SK-N-SH (cell line): ENCODE results near the gene OXCT1. TPM values are rescaled to one million over a fixed set of nuclear protein-coding genes. Genes with fewer than 3 reads are reported as not detected.

Source experiments
- CTCF ChIA-PET: fragments of 300-600, 350-600 bp; formaldehyde crosslinking; extraction: SDS; loops from one replicate; lab custom pipeline; 2021; lab: Yijun Ruan, JAX
- POLR2A ChIA-PET: fragments of 350-600 bp; sonication (Branson Sonifier 250); formaldehyde crosslinking; extraction: SDS; loops from one replicate; lab custom pipeline; 2020; ENCODE audit warnings: antibody characterized with exemption, inconsistent platforms; lab: Yijun Ruan, JAX
- DNase-seq: peaks from one replicate; pipeline ENCODE4 v3.0.0; 2012
- H2AFZ ChIP-seq: fragments of 200-600 bp; sonication (generic); 2 replicates; pipeline ENCODE4 v1.8.1; 2016; ENCODE audit warnings: antibody characterized with exemption, mild to moderate bottlenecking, low read depth
- H3F3A ChIP-seq: fragments of 200-600 bp; sonication (generic); replicated peaks from 2 replicates; pipeline ENCODE3; 2016; ENCODE audit warnings: antibody characterized with exemption, mild to moderate bottlenecking; ENCODE audit not compliant: insufficient read depth
- H3K27ac ChIP-seq, 2 experiments: fragments of 200-500 bp in 1 of 2; fragments of 200-600 bp in 1 of 2; sonication (Bioruptor generic) in 1 of 2; sonication (generic), shearing (Covaris generic) in 1 of 2; 2 replicates each; pipeline versions ENCODE4 v1.5.1 to v1.6.1; 2014 to 2016; ENCODE audit warnings: low read depth in 2 of 2, inconsistent platforms in 1 of 2, low read length in 1 of 2, mild to moderate bottlenecking in 1 of 2, mixed read lengths in 1 of 2
- H3K27me3 ChIP-seq: fragments of 200-600 bp; sonication (generic), shearing (Covaris generic); 2 replicates; pipeline ENCODE4 v1.6.1; 2016; ENCODE audit warnings: mixed run types; ENCODE audit not compliant: insufficient read depth
- H3K36me3 ChIP-seq, 2 experiments: fragments of 200-500 bp in 1 of 2; fragments of 200-600 bp in 1 of 2; sonication (Bioruptor generic) in 1 of 2; sonication (generic) in 1 of 2; replicated peaks in 1 of 2; 2 replicates each; pipeline versions ENCODE3 to v1.5.1; 2014 to 2016; ENCODE audit warnings: low read length in 1 of 2, mild to moderate bottlenecking in 1 of 2; ENCODE audit not compliant: insufficient read depth in 2 of 2, control insufficient read depth in 1 of 2
- H3K4me1 ChIP-seq, 2 experiments: fragments of 200-500 bp in 1 of 2; fragments of 200-600 bp in 1 of 2; sonication (Bioruptor generic) in 1 of 2; sonication (generic), shearing (Covaris generic) in 1 of 2; 2 replicates each; pipeline versions ENCODE4 v1.5.1 to v1.6.1; 2014 to 2016; ENCODE audit warnings: low read depth in 1 of 2, low read length in 1 of 2, mixed run types in 1 of 2; ENCODE audit not compliant: insufficient read depth in 2 of 2, control insufficient read depth in 1 of 2
- H3K4me2 ChIP-seq: fragments of 200-600 bp; sonication (generic), shearing (Covaris generic); 2 replicates; pipeline ENCODE4 v1.6.1; 2017; ENCODE audit warnings: mixed run types
- H3K4me3 ChIP-seq, 2 experiments: fragments of 200-500 bp in 1 of 2; fragments of 200-600 bp in 1 of 2; sonication (Bioruptor generic) in 1 of 2; sonication (generic), shearing (Covaris generic) in 1 of 2; 2 replicates each; pipeline versions ENCODE4 v1.5.1 to v1.8.1; 2014 to 2016; ENCODE audit warnings: low read depth in 2 of 2, inconsistent platforms in 1 of 2, low read length in 1 of 2, mild to moderate bottlenecking in 1 of 2, mixed read lengths in 1 of 2, moderate library complexity in 1 of 2
- H3K79me2 ChIP-seq: fragments of 200-600 bp; sonication (generic); 2 replicates; pipeline ENCODE4 v1.8.1; 2017; ENCODE audit warnings: mild to moderate bottlenecking; ENCODE audit not compliant: insufficient read depth
- H3K9ac ChIP-seq: fragments of 200-600 bp; sonication (generic); 2 replicates; pipeline ENCODE4 v1.6.1; 2017; ENCODE audit warnings: mixed run types
- H3K9me2 ChIP-seq: fragments of 200-600 bp; sonication (generic); 2 replicates; pipeline ENCODE4 v1.6.1; 2017; ENCODE audit warnings: mixed run types
- H3K9me3 ChIP-seq: fragments of 200-600 bp; sonication (generic); 2 replicates; pipeline ENCODE4 v1.6.1; 2017; ENCODE audit warnings: mixed run types, mild to moderate bottlenecking, moderate library complexity
- H4K20me1 ChIP-seq: fragments of 200-600 bp; sonication (generic); 2 replicates; pipeline ENCODE4 v1.6.1; 2017; ENCODE audit warnings: mild to moderate bottlenecking, mixed run types; ENCODE audit not compliant: insufficient read depth
- ELF1 ChIP-seq: IDR thresholded peaks from 2 replicates; pipeline ENCODE4 v1.4.0; 2012
- EP300 ChIP-seq, 2 experiments: IDR thresholded peaks; 2 replicates each; pipeline versions ENCODE4 v1.4.0 to v1.6.1; 2012; ENCODE audit warnings: borderline replicate concordance in 1 of 2, low read depth in 1 of 2, low read length in 1 of 2
- JUND ChIP-seq: IDR thresholded peaks from 2 replicates; pipeline ENCODE4 v1.4.0; 2012
- MAX ChIP-seq: IDR thresholded peaks from 2 replicates; pipeline ENCODE4 v1.4.0; 2012; ENCODE audit warnings: low read depth
- MEF2A ChIP-seq: IDR thresholded peaks from 2 replicates; pipeline ENCODE4 v1.4.0; 2012; ENCODE audit warnings: low read depth, borderline replicate concordance
- MXI1 ChIP-seq: IDR thresholded peaks from 2 replicates; pipeline ENCODE4 v1.6.1; 2012; ENCODE audit warnings: mild to moderate bottlenecking, low read depth, low read length, improper control_type of control experiment
- NFIC ChIP-seq: IDR thresholded peaks from 2 replicates; pipeline ENCODE4 v1.4.0; 2012; ENCODE audit warnings: borderline replicate concordance
- NRF1 ChIP-seq: IDR thresholded peaks from 2 replicates; pipeline ENCODE4 v1.6.1; 2012; ENCODE audit warnings: low read depth, mild to moderate bottlenecking, low read length
- PBX3 ChIP-seq: IDR thresholded peaks from 2 replicates; pipeline ENCODE4; 2012
- RAD21 ChIP-seq: IDR thresholded peaks from 2 replicates; pipeline ENCODE4 v1.6.1; 2012; ENCODE audit warnings: mild to moderate bottlenecking, low read length
- SIN3A ChIP-seq: IDR thresholded peaks from 2 replicates; pipeline ENCODE4 v1.6.1; 2012; ENCODE audit warnings: low read depth, mild to moderate bottlenecking, low read length, moderate library complexity, borderline replicate concordance
- SMC3 ChIP-seq: IDR thresholded peaks from 2 replicates; pipeline ENCODE4 v1.6.1; 2012; ENCODE audit warnings: low read depth, low read length, improper control_type of control experiment
- WGBS: methylation state at CpG from one replicate; pipeline ENCODE4 v1.1.6; 2017; ENCODE audit warnings: low lambda C conversion rate; 5-methylcytosine and 5-hydroxymethylcytosine counted together
- polyA plus RNA-seq, 3 experiments: library from polyadenylated mRNA; depleted of rRNA; stranded (reverse); fragments of >200 nt; gene quantifications; 2 replicates each; pipeline ENCODE4 v1.2.3, GENCODE V29; 2012
- TF ChIP-seq, protein P1 (sequence below): fragments of 200-600 bp; sonication (generic); IDR thresholded peaks from 2 replicates; pipeline ENCODE4 v1.6.1; 2017; ENCODE audit warnings: antibody characterized with exemption, mild to moderate bottlenecking, moderate library complexity

The OXCT1 gene
- polyA plus RNA-seq, 1 of the 3 experiments (the other 2 are of a cell fraction), result 11.7 TPM

- WGBS, result 24% methylated on average over 8 of the region's 8 CpGs
- Histone ChIP-seq H3K79me2 (peaks cover 28% of the 10 kb centered on the region), H3K4me2 (peak overlapping the region; percentile 87), H4K20me1 (no peaks in the 10 kb centered on the region), H3K36me3 (peaks cover 20 to 26% of the 10 kb centered on the region in 2 experiments), H3K4me3 (peak overlapping the region; percentile 83 to 98), H3F3A (peaks cover 14% of the 10 kb centered on the region), H3K9me2 (no peaks in the 10 kb centered on the region), H2AFZ (peak overlapping the region; percentile 95), H3K9me3 (no peaks in the 10 kb centered on the region), H3K27ac (peak overlapping the region; percentile 58 to 75; a peak in 3 of 4 replicates), H3K27me3 (no peaks in the 10 kb centered on the region), H3K9ac (peak overlapping the region; percentile 54), H3K4me1 (peaks cover 8 to 10% of the 10 kb centered on the region in 2 experiments)
- ChIA-PET POLR2A (interaction anchor here (0.8 to 1.6 kb wide), 7 partner anchors 11 to 110 kb away, joined by 3 to 11 read pairs (median 6); partner anchors contain the start of genes FBXO4 and OXCT1), CTCF (interaction anchor here (1.3 to 1.5 kb wide), 2 partner anchors 46 to 154 kb away, joined by 5 to 8 read pairs; no protein-coding TSS in a partner anchor)
- no peak for DNase-seq
- no peak for TF ChIP-seq RAD21
- TF ChIP-seq, protein P1, sequence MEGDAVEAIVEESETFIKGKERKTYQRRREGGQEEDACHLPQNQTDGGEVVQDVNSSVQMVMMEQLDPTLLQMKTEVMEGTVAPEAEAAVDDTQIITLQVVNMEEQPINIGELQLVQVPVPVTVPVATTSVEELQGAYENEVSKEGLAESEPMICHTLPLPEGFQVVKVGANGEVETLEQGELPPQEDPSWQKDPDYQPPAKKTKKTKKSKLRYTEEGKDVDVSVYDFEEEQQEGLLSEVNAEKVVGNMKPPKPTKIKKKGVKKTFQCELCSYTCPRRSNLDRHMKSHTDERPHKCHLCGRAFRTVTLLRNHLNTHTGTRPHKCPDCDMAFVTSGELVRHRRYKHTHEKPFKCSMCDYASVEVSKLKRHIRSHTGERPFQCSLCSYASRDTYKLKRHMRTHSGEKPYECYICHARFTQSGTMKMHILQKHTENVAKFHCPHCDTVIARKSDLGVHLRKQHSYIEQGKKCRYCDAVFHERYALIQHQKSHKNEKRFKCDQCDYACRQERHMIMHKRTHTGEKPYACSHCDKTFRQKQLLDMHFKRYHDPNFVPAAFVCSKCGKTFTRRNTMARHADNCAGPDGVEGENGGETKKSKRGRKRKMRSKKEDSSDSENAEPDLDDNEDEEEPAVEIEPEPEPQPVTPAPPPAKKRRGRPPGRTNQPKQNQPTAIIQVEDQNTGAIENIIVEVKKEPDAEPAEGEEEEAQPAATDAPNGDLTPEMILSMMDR, result no peak
- TF ChIP-seq EP300 (IDR thresholded peaks at IDR 0.05; ENCODE audit: borderline replicate concordance in 1 of 2, low read depth in 1 of 2, low read length in 1 of 2), result no peak
- TF ChIP-seq PBX3, result no peak
- no peak for TF ChIP-seq SIN3A
- no peak for TF ChIP-seq SMC3
- no peak for TF ChIP-seq ELF1
- TF ChIP-seq JUND, result no peak
Measured at GRCh38 chr5:41903382-41903891, 33.2 kb upstream of the OXCT1 start.

DNA sequence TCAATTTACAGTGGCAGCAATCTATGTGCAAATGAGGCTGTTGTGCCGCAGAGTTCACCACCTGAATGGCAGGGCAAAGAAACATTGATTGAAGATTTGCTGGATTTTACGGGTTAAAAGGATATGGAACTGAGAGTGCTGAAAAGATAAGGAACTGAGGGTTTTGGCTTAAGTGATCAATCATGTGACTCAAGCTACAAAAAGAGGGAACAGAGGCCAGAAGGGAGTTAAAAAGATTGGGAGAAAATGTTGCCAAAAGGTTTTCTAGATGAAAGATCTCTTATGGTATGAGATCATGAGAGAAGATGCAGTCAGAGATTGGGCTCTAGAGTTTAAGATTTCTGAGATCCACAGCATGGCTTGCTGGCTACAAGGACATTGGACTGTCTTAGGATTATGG, 26.0 kb upstream of the OXCT1 start:
- Histone ChIP-seq H2AFZ (no peak overlapping the region), H3K4me1 (no peaks in the 10 kb centered on the region; a peak in 1 of 4 replicates), H3K27me3 (no peaks in the 10 kb centered on the region), H3K79me2 (no peaks in the 10 kb centered on the region), H3K4me3 (no peak overlapping the region)
- CTCF ChIA-PET, result interaction anchor here (0.7 kb wide), 1 partner anchor 9 kb away, joined by 3 read pairs; no protein-coding TSS in a partner anchor
- no peak for TF ChIP-seq MEF2A
- TF ChIP-seq NRF1, result no peak
- TF ChIP-seq NFIC, result no peak
- no peak for TF ChIP-seq MXI1
- no peak for TF ChIP-seq MAX
- TF ChIP-seq, all 33 proteins: peak for 0
- H3K9me2 ChIP-seq, result no peaks in the 10 kb centered on the region
- no peak overlapping the region for H3K9ac ChIP-seq
- H3K4me2 ChIP-seq, result no peak overlapping the region
- no peaks in the 10 kb centered on the region for H3F3A ChIP-seq
- H3K27ac ChIP-seq, result no peak overlapping the region
- 6% methylated on average over 2 of the region's 2 CpGs for WGBS
- H4K20me1 ChIP-seq, result no peaks in the 10 kb centered on the region
- POLR2A ChIA-PET, result no interaction called here
- no peaks in the 10 kb centered on the region for H3K9me3 ChIP-seq
- no peaks in the 10 kb centered on the region for H3K36me3 ChIP-seq
- DNase-seq, result no peak
